NCI-H1092 treated with DMSO at 0.1 percent for 48 hours (cell line): ENCODE results near the gene MCTP1.
A peak's percentile ranks its signal among the peaks of the same experiment; 100 is the strongest.

Experiments
- DNase-seq: peaks from one replicate; lab custom pipeline; 2025; lab: John Stamatoyannopoulos, UW

The MCTP1 gene

DNA sequence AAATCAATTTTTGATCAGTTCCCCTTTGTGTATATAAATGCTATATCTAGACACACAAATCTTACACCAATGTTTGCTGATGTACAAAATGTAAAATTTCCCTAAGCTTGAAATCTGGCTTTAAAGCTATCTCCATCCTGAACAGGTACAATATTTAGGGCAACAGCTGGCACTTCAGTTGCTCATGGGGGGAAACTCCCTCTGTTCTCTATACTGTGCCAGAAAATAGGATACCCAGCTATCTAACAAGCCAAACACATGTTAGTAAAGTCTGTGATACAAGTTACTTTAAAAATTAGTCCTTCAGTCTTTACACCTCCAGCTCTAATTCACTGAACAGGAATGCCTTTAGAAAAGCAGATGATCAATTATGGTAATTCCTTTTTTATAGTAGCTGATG, 474.6 kb downstream of the MCTP1 start:
- DNase-seq, result no peak

DNA sequence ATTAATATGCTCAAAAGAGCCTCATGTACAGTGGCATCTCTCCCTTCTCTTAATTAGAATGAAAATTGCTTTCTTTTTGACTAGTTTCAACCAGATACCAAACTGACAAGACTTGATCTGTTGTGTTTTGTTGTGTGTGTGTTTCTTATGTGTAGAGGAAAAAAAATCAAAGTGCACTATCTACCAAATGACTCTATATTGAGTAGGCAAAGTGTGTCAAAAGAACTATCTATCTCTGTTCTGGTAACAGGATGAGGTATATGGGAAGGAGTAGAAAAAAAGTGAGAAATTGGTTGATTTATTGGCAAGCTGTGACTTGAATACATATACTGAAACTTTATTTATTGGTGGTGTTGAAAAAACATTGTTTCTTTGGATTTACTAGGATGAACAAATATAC, 476.4 kb downstream of the MCTP1 start:
- DNase-seq, result no peak

DNA sequence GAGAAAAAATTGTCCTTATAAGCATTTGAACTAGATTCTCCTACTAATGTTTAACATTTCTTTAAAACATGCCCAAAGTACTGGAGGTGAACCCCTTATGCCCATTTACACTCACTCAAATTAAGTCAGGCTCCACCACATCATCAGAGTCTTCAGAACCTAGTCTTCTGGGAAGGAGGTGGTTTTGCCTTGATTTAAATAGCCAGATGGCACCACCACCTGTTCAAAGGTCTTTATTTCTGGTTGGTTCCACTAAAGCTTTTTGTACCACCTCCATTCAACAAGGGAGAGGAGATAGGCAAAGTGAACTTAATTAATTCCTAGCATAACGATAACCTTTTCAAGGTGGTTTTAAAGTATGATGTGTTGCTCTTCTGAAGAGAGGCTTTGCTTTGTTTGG, 476.9 kb downstream of the MCTP1 start:
- DNase-seq, result no peak

DNA sequence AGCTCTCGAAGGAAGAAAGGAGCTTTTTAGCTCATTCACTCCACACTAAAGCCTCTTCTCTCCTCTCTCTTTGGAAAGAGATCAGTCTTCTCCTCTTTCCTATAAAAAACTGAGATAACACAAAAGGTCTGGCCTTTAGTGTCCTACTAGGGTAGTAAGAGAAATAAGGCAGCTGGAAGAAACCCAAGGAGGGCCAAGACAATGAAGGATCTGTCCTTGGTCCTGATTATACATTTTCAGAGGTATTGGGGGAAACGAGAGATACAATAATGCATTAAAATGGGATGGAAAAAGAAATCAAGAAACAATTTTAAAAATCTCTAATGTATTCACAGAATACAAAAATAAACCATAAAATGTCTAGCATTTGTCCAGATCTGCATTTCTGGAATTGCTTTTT, 482.4 kb downstream of the MCTP1 start:
- DNase-seq, result no peak

DNA sequence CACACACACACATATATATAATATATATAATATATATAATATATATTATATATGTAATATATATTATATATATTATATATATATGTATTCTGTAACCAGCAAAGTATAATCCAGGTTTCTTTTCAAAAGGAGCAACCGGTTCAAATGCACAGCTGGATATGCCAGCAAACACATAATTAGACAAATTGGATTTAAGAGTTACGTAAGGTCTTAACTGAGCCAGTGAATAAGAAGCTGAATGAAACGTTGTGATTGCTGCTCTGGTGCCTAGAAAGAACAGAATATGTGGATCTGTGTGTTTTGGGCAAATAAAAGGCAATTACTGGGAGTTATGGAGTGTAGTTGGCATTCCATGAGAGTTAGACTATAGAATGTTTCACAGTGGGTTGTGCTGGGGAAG, 488.3 kb downstream of the MCTP1 start:
- no peak for DNase-seq

DNA sequence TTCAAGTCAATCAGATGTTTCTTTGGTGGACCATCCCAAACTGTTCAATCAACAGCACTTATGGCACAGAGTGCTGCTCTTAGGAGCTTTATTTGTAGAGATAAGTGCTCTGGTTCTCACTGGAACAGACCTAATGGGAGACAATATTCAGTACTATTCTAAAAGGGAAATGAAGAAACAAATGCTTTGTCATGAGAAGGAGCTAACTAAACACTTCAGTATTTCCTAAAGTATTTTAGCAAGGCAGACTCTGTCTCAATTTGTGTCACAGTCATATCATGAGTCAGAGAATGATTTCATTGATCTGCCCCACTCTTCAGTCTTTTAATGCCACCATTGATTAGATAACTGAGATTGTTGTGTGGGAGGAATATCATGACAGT, 491.1 kb downstream of the MCTP1 start:
- DNase-seq, result no peak

DNA sequence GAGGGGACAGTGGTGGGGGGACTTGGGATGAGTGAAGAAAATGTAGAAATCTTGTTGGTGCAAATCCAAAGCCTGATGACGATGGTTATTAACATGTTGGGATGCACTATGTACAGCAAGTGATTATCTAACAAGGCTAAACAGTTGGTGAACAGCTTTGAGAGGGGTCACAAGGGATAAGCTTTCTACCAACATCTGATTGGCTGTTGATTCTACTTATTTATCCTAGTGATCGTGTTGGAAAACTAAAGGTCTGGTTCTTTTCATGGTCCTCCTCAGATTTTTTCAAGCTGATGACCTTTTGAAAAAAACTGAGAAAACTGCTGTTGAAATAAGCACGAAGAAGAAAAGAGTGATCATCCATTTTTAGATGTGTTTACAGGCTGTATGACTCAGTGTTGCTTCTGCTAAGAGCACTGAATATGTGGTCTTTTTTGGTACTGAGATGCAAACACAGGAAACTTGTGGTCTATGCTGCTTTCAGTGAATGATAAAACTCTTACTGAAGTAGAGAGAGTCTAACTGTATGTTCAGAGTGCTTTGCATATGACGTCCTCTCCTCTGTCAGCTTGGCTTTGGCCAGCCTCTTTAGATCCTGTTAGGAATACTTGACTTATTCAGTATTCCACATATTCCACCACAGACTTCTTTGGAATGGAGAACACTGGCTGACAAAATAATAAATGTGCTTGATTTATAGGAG, 491.6 kb downstream of the MCTP1 start:
- DNase-seq, result no peak

DNA sequence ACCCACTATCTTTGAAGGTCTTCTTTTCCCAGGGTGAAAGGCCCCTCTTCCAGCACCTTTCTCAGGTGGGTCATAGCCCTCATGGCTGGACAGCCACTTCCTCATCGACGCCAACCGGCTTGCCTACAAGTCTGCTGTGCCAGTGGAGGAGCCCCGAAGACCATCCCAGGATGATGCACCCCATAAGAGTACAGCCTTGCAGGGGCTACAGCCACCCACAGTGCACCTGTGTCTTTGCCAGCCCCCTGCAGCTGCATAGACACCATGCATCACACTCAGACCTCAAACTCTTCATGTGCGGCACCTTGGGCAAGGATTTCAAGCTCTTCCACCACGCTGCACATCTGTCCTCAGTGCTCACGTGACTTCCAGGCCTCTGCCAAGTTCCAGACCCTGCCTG, 493.1 kb downstream of the MCTP1 start:
- no peak for DNase-seq

DNA sequence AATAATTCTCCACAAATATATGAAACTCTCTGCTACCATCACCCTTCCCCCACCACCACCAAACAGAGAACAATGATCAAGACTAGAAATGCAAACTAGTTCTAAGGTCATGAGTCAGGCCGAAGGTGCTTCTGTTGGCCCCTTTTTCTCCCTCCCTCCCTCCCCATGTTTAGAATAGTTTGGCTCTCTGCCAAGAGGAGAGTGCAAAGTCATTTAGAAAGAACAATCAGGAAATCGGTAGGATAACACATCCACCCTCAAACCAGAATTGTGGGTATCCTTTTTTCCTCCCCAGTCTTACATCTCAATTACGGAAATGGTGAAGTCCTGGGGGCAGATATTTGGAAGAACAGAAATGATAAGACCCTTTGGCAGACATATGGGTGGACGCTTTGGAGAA, 496.4 kb downstream of the MCTP1 start:
- no peak for DNase-seq

DNA sequence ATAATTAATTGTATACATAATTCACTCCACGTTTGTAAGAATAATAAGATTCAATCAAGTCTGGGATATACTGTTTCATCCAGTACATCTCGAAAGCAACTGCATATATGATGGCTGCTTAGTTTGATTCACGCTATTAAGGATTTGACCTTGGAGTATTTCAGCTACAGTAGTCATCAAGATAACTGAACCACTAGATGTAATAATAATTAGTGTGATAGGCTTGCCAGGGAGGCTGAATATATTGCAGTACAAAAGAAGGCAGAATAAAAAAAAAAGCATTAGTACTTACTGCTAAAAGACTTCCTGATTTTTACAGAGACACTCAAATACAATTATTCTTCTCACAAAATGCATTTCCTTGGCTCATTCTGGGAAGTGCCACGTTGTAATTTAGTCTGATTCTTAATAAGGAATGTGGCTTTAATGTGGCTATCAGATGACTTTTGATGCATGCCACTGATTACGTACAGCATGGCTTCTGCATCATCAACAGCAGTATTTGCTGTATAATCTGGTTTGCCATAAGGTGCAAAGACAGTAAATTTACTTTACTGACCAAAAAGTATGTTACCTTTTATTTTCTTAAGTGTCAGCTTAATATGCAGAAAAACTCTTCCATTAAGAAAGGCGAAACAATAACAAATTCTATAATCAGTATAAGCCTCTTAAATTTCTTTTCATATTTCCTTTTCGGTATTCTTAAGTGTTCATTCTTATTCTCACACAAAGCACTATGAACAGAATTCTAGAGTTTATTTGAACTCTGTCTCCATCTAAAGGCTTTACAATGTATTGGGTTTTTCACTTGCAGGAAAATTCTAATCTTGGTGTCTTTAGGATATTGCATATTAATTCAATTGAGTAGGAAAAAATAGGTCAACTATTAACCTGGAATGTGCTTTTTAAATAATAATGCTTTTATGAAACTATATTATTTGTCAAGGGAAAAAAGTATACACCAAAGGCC, 500.1 kb downstream of the MCTP1 start:
- peak; percentile 9 for DNase-seq

DNA sequence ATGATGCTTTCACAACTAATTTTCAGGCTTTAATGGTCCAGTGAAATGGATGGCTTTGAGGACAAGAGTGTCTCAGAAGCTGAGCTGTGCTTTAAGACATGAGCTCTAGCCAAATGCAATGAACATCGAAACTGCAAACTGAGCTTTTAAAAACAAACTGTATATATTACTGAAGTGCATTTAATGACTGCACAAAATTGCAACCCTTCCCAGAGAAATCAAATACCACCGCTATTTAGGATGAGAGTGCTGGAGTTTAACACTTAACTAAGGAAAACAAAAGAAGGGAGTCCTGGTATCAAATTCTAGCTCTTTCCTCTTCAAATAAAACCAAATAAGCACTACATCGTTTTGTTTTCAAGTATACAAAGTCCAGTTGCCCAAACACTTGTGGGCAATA, 502.5 kb downstream of the MCTP1 start:
- peak; percentile 10 for DNase-seq

DNA sequence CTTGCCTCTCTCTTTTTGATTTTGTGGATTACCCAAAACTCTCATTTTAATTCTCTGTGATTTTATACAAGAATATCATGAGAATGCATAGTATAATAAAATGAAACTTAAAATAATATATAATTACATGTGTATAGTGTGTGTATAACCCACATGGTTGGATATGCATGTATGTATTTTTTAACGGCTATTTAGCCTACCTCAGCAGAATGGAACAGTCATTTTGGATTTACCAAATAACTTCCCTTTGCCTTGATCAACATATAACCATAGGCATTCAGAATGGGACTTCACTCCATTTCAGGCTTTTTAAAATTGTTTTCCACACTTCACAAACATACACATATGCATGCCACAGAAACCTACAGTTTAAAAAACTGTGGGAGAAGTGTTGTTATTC, 505.2 kb downstream of the MCTP1 start:
- DNase-seq, result no peak

DNA sequence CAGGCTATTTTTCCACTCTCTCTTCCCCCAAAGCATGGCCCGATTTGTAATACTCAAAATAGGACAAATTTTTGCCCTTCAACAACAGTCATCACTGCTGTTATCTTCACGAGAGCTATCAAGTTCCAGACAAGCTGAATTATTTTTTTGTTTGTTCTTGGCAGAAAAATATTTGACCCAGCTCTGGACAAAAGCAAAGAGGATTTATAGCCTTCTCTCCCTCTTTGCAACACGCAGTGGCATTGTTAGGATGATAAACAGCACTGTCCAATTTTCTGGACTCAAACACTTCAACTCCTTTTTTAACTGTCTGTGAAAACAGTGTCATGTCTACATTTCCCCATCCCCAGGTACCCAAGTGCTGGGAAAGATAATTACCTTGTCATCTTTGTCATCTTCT, 506.2 kb downstream of the MCTP1 start:
- DNase-seq, result peak; percentile 68

DNA sequence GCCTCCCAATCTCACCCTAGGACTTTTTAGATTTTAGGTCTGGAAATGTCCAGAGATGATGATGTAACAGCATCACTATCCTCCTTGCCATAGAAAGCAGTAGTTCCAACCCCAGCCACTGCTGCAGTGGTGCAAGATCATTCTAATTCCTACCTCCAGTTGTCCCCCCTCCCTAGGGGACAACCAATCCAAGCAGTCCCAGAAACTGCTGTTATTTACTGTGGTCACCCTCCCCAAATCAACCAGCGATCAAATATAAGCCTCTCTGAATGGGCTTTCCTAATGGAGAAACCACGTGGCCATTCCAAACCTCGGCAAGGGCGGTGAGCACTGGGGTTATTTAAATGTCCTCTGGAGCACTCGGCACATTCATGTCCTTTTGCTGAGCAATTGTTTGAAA, 506.6 kb downstream of the MCTP1 start:
- no peak for DNase-seq

DNA sequence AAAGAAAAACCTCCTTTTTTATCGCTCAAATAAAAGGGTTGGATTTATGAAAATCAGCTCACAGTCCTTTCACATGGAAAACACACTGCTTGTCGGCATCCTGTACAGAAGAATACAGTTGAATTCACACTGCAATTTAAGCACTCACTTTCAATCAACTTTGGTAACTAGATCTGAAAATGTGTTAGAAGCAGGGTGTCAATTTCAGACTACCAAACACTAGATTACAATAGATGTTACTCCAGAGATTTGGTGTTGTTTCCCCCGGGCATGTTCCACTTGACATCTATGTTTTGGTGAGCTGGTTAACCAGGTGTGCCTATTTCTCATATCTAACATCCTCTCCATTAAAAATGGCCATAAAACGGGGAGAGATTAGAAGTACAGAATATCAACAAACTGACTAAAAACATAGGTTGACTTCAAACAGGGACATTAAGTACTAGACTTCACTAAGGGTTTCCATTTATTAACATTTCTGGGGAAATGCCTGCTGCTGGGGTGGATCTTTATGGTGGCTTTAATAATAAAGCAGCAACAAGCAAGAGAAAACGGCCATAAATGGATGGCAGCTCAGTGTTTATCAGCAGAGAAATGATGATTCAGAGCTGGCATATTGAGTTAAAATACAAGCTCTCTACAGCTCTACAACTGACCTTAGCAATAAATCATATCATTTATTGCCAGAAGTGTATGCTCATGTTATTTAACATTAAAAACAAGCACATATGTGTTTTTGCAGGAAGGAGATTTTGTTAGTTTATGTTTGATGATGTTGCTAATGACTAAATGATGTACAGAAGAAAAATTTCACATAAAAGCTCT, 507.6 kb downstream of the MCTP1 start:
- DNase-seq, result peak; percentile 32

DNA sequence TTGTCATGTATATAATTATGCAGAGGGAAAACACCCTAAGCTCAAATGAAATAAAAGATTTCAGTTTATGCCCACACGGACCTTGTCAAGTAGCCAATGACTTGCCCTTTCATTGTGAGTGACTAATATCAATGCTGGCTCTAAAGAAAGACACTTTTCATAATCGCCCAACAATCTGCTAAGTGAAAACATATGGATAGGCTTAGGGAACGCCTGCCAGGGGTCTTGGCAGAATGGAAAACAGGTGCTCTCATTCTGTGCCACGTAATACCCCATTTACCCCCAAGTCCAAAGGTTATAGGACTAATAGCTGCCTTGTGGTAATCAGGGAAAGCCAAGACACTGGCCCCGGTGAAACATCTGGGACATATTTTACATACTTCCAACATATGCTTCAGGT, 508.7 kb downstream of the MCTP1 start:
- peak; percentile 2 for DNase-seq

DNA sequence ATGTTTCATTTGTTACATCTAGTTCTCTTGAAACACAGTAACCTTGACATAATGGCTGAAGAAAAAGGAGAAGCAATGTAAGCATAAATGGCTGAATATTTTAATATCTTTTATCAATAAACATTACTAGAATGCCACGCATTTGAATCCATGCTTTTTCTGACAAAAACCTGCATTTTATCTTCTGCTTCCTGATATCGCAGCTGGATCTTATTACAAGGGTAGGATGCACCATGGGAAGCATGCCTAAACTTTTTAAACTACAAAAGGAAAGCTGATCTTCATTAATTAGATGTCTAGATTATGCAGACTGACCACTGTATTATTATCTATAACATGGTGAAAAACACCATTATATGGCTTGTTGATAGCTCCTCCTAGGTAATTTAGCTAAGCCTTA, 509.8 kb downstream of the MCTP1 start:
- no peak for DNase-seq

DNA sequence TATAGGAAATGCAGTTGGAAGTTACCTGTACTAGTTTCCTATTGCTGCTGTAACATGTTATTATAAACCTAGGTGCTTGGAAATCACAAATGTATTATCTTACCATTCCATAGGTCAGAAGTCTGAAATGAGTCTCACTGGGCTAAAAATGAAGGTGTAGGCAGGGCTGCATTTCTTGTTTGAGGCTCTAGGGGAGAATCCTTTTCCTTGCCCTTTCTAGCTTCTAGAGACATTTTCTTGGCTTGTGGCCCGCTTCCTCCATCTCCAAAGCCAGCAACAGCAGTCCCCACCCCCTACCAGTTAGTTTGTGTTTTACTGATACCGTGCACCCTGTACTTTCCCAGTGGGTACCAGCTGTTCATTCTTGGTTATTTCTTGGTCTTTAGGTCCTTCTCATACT, 513.2 kb downstream of the MCTP1 start:
- DNase-seq, result no peak

DNA sequence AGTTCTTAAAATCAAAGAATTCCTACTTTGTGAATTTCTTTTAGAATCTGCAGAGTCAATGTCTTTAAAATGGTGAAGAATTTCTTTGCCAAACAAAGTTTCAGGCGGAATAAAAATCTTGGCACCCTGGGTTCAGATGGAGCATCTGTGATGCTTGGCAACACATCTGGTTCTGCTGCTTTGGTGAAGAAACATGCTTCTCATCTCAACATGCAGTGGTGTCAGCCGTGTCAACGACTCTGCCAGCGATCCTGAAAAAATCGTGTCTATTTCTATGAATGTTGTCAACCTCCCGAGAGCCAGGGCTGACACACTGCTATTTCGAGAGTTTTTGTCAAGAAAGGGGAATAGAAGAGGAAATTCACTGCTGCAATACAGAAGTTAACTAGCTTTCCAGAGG, 514.9 kb downstream of the MCTP1 start:
- DNase-seq, result no peak

DNA sequence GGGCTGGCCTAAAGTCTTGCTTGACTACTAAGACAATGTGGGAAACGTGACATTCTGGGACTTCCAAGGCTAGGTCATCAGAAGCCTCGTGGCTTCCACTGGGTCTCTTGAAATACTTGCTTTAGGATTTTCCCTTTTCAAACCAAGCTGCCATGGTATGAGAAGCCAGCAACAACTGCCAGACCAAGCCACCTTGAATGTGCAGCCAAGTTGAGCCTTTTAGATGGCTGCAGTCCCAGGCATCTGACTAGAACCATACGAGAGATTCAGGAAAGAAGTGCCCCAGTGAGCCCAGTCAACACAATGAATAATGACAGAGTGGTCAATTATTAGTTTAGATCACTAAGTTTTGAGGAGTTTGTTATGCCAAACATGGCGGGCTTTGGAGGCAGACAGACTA, 523.1 kb downstream of the MCTP1 start:
- no peak for DNase-seq

DNA sequence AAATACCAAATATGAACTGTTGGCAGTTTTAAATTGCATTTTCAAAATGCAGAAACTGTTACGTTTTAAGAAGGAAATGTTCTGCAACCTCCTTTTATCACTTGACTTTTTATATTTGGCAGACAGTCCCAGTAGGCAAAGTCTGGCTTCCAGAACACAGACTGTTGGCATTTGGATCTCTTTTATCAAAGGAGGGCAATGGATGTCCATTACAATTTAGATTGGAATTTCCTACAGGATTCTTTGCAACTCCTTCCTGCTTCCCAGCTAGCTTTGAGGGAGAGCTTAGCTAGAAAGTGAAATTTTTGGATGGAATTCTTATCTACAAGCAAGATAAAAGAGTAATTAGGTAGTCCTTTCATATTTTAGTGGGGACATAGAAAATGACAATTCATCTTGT, 523.8 kb downstream of the MCTP1 start:
- no peak for DNase-seq

DNA sequence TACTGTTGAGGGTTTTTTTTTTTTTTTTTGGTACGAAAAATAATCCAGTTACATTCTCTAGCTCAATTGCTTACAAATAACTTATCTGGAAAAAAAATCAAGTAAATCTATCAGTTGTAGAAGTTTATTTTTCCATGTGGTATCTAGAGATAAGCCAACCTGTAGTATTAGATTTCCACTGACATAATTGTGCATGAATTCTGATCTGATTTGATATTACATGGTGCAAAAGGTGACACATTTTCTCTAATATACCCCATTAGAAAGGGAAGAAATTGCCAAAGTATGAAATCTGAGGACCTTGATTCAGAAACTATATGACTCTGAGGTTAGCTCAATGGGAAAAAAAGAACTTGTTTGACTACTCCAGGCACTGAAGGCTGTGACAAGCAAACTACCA, 524.9 kb downstream of the MCTP1 start:
- no peak for DNase-seq

DNA sequence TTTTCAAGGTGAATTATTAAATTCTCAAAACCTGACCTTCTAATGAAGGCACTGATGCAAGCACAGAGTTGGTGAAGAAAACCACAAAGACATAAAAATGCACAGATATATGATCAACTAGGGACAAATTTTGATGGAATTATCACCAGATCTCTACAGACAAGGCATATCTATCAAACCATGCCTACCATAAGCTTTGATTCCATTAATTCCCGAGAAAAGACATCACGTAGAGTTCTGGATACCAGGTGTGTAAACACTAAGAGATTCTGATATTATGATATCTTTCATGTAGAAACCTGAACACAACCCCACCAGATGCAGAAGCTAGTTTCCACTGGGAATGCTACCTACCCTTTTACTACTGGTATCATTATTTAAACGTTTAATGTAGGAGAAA, 525.9 kb downstream of the MCTP1 start:
- no peak for DNase-seq
